IMR-90 (cell line): ENCODE measurements around the gene PEAK1. TPM values are rescaled to one million over a fixed set of nuclear protein-coding genes. Genes with fewer than 3 reads are reported as not detected.

Experiments
- ATAC-seq: fragments of 200-7000 bp; cut with Tn5 transposase; 2 replicates; pipeline ENCODE4 v1.9.1; 2020; ENCODE audit warnings: low read depth, mild to moderate bottlenecking, moderate library complexity
- BruUV-seq: library from RNA; stranded (reverse); fragments of 400-500 nt; replicated peaks from 2 replicates; lab custom pipeline; 2021; lab: Mats Ljungman, UMichigan
- CTCF ChIA-PET: fragments of 300-600 bp; formaldehyde crosslinking; extraction: SDS; loops from one replicate; lab custom pipeline; 2021; ENCODE audit warnings: antibody characterized with exemption; lab: Yijun Ruan, JAX
- POLR2A ChIA-PET: fragments of 300-600 bp; sonication (Branson Sonifier 250); formaldehyde crosslinking; loops from one replicate; lab custom pipeline; 2022; ENCODE audit warnings: antibody characterized with exemption; ENCODE audit not compliant: unreplicated experiment; lab: Charles Lee
- DNase-seq: peaks from one replicate; pipeline ENCODE4 v3.0.0; 2013
- H2AFZ ChIP-seq: replicated peaks from 2 replicates; pipeline ENCODE3; 2013; ENCODE audit warnings: low read length, mild to moderate bottlenecking; ENCODE audit not compliant: poor library complexity
- H2AK5ac ChIP-seq: 2 replicates; pipeline ENCODE4 v1.6.1; 2013; ENCODE audit warnings: low read depth, low read length, inconsistent platforms
- H2AK9ac ChIP-seq: replicated peaks from 2 replicates; pipeline ENCODE3; 2013; ENCODE audit warnings: mild to moderate bottlenecking, low read depth, low read length, moderate library complexity; ENCODE audit not compliant: poor library complexity
- H2BK120ac ChIP-seq: 2 replicates; pipeline ENCODE4 v1.6.1; 2013; ENCODE audit warnings: low read depth, low read length, inconsistent platforms
- H2BK15ac ChIP-seq: 3 replicates; pipeline ENCODE4 v1.6.1; 2013; ENCODE audit warnings: low read depth, low read length, inconsistent platforms
- H2BK20ac ChIP-seq: 2 replicates; pipeline ENCODE4 v1.6.1; 2013; ENCODE audit warnings: low read depth, mild to moderate bottlenecking, inconsistent platforms, low read length, moderate library complexity
- H2BK5ac ChIP-seq: 2 replicates; pipeline ENCODE4 v1.6.1; 2013; ENCODE audit warnings: mild to moderate bottlenecking, low read depth, low read length, inconsistent platforms; ENCODE audit not compliant: poor library complexity, severe bottlenecking
- H3K14ac ChIP-seq: replicated peaks from 2 replicates; pipeline ENCODE4 v1.6.1; 2013; ENCODE audit warnings: low read depth, low read length, inconsistent platforms
- H3K18ac ChIP-seq: 2 replicates; pipeline ENCODE4 v1.6.1; 2013; ENCODE audit warnings: low read depth, low read length, control low read depth
- H3K23ac ChIP-seq: 2 replicates; pipeline ENCODE4 v1.6.1; 2013; ENCODE audit warnings: low read depth, low read length, inconsistent platforms
- H3K27ac ChIP-seq: 2 replicates; pipeline ENCODE4 v1.5.1; 2013; ENCODE audit warnings: mild to moderate bottlenecking, control low read depth, low read length; ENCODE audit not compliant: insufficient read depth
- H3K27me3 ChIP-seq: 2 replicates; pipeline ENCODE4 v1.6.1; 2013; ENCODE audit warnings: low read length; ENCODE audit not compliant: control insufficient read depth, insufficient read depth
- H3K36me3 ChIP-seq: 2 replicates; pipeline ENCODE4 v1.6.1; 2013; ENCODE audit warnings: low read length, mixed read lengths; ENCODE audit not compliant: control insufficient read depth, insufficient read depth
- H3K4ac ChIP-seq: 2 replicates; pipeline ENCODE4 v1.6.1; 2013; ENCODE audit warnings: low read depth, low read length, inconsistent platforms
- H3K4me1 ChIP-seq: 2 replicates; pipeline ENCODE4 v1.6.1; 2013; ENCODE audit warnings: low read length, mixed read lengths; ENCODE audit not compliant: control insufficient read depth, insufficient read depth
- H3K4me2 ChIP-seq: 2 replicates; pipeline ENCODE4 v1.6.1; 2013; ENCODE audit warnings: low read depth, mild to moderate bottlenecking, control low read depth, low read length, moderate library complexity
- H3K4me3 ChIP-seq: 2 replicates; pipeline ENCODE4 v1.5.1; 2013; ENCODE audit warnings: low read depth, mild to moderate bottlenecking, control low read depth, low read length, moderate library complexity; ENCODE audit not compliant: insufficient read depth
- H3K56ac ChIP-seq: 2 replicates; pipeline ENCODE4 v1.6.1; 2013; ENCODE audit warnings: low read length, inconsistent platforms; ENCODE audit not compliant: insufficient read depth; ENCODE audit errors: extremely low read depth
- H3K79me1 ChIP-seq, 2 experiments: 2 replicates each; pipeline ENCODE4 v1.6.1; 2013; ENCODE audit warnings: low read length in 2 of 2, inconsistent platforms in 1 of 2, low read depth in 1 of 2
- H3K9ac ChIP-seq: 2 replicates; pipeline ENCODE4 v1.6.1; 2013; ENCODE audit warnings: low read depth, low read length, control low read depth
- H3K9me1 ChIP-seq: 2 replicates; pipeline ENCODE4 v1.6.1; 2013; ENCODE audit warnings: low read length, inconsistent platforms; ENCODE audit not compliant: insufficient read depth
- H3K9me3 ChIP-seq: 2 replicates; pipeline ENCODE4 v1.6.1; 2013; ENCODE audit warnings: low read length; ENCODE audit not compliant: control insufficient read depth, insufficient read depth
- H4K20me1 ChIP-seq: 2 replicates; pipeline ENCODE4 v1.6.1; 2013; ENCODE audit warnings: low read length, inconsistent platforms; ENCODE audit not compliant: insufficient read depth
- H4K5ac ChIP-seq: 2 replicates; pipeline ENCODE4 v1.6.1; 2013; ENCODE audit warnings: mild to moderate bottlenecking, low read depth, low read length, control low read depth
- H4K8ac ChIP-seq, 2 experiments: 2 replicates each; pipeline ENCODE4 v1.6.1; 2013; ENCODE audit warnings: low read depth in 2 of 2, low read length in 2 of 2, control low read depth in 1 of 2, inconsistent platforms in 1 of 2
- H4K91ac ChIP-seq: 2 replicates; pipeline ENCODE4 v1.6.1; 2013; ENCODE audit warnings: low read depth, low read length, inconsistent platforms; ENCODE audit not compliant: insufficient read depth
- POLR2A ChIP-seq: IDR thresholded peaks from 2 replicates; pipeline ENCODE4 v1.6.1; 2012; ENCODE audit warnings: mild to moderate bottlenecking, low read depth, low read length
- WGBS, 2 experiments: methylation state at CpG; one replicate each; pipeline versions ENCODE4 v1.1.5 to v1.1.7; 2013; ENCODE audit warnings: missing lambda C conversion rate in 2 of 2; ENCODE audit not compliant: insufficient read length in 1 of 2; ENCODE audit errors: extremely low coverage in 2 of 2; 5-methylcytosine and 5-hydroxymethylcytosine counted together
- dilution Hi-C: fragments of 300-500 bp; cut with HindIII; formaldehyde crosslinking; loops from one replicate; pipeline ENCODE4 v1.14.3; 2018; ENCODE audit warnings: low sequenced_read_pairs; ENCODE audit not compliant: unreplicated experiment
- in situ Hi-C: fragments of 300-500 bp; cut with MboI; formaldehyde crosslinking; loops from 3 replicates; pipeline ENCODE4 v1.14.3; 2019; ENCODE audit warnings: low sequenced_read_pairs, inconsistent platforms, mixed read lengths
- intact Hi-C: fragments of 100-400 bp; cut with micrococcal nuclease; formaldehyde crosslinking; loops from 2 replicates; pipeline ENCODE4 v1.10.0; 2022
- polyA plus RNA-seq, 3 experiments: library from polyadenylated mRNA; depleted of rRNA; stranded (reverse); fragments of >200 nt; gene quantifications; 2 replicates each; pipeline ENCODE4 v1.2.3, GENCODE V29; 2012; ENCODE audit warnings: low replicate concordance in 1 of 3
- total RNA-seq: library from RNA; depleted of rRNA; stranded (reverse); fragments of >200 nt; gene quantifications from 2 replicates; pipeline ENCODE4 v1.2.3, GENCODE V29; 2012

PEAK1 gene
- total and polyA plus RNA-seq, 2 of the 4 experiments (the other 2 are of a cell fraction), result 21.5 to 43.9 TPM

DNA sequence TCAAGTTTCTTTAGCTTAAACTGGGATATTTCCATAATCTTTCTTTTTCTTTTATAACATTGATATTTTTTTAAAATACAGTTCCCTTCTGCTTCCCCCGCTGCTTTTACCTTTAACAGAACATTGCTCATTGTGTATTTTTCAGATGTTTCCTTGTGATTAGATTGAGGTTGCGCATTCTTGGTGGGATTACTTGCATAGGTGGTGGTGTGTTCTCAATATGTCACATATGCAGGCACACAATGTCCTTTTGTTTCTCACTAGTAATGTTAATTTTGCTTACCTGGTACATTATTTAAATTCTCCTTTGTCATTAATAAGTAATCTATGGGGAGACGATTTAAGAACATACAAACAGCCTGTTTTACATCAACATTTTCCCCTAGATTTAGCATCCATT, 49.0 kb upstream of the PEAK1 start:
- Histone ChIP-seq H4K8ac (no peak overlapping the region), H2BK5ac (no peak overlapping the region), H3K4me1 (peaks cover 2% of the 10 kb centered on the region; the same call in 1 of the 2 replicates), H3K27ac (no peak overlapping the region), H2AFZ (no peak overlapping the region), H3K36me3 (peaks cover 32% of the 10 kb centered on the region), H3K56ac (no peak overlapping the region), H3K27me3 (no peaks in the 10 kb centered on the region), H2BK20ac (no peak overlapping the region), H3K14ac (no peak overlapping the region), H3K9me1 (peaks cover 8% of the 10 kb centered on the region), H3K9ac (no peak overlapping the region), H2BK120ac (no peak overlapping the region), H2BK15ac (no peak overlapping the region), H4K91ac (no peak overlapping the region), H3K4me3 (no peak overlapping the region), H3K4ac (no peak overlapping the region), H3K4me2 (no peak overlapping the region), H3K9me3 (no peaks in the 10 kb centered on the region), H4K5ac (no peak overlapping the region), H3K18ac (no peak overlapping the region), H3K79me1 (peaks cover 3 to 21% of the 10 kb centered on the region in 2 experiments; a peak in 3 of 4 replicates), H4K20me1 (no peaks in the 10 kb centered on the region), H2AK5ac (no peak overlapping the region), H3K23ac (no peak overlapping the region), H2AK9ac (no peak overlapping the region)
- CTCF ChIA-PET, result no interaction called here
- no CpG with 5 or more reads among the region's 3 CpGs for WGBS, 2 experiments
- DNase-seq, result no peak
- no peak for ATAC-seq
- BruUV-seq, result no TSS peak
- POLR2A ChIA-PET, result no interaction called here
- no peak for TF ChIP-seq POLR2A
- dilution Hi-C loops, result no loop called here
- in situ Hi-C loops, result no loop called here
- intact Hi-C loops, result no loop called here
